Astrocyte (in vitro differentiated cells and primary cell): Measurements from ENCODE around the gene TTPAL. TPM values are rescaled to one million over a fixed set of nuclear protein-coding genes. Genes with fewer than 3 reads are reported as not detected.
A peak's percentile ranks its signal among the peaks of the same experiment; 100 is the strongest.

ENCODE experiments used
- DNase-seq: peaks from one replicate; pipeline ENCODE4 v3.0.0-alpha.2; 2010; ENCODE audit warnings: low read depth
- FAIRE-seq: peaks from 2 replicates; lab custom pipeline; 2011; peaks lifted over from hg19 to GRCh38; lab: Jason Lieb, UNC
- H2AFZ ChIP-seq: 2 replicates; pipeline ENCODE4 v1.6.0; 2012; ENCODE audit warnings: low read depth, low read length, inconsistent platforms
- H3K27ac ChIP-seq: 2 replicates; pipeline ENCODE4 v1.5.1; 2011; ENCODE audit warnings: low read depth, low read length, inconsistent platforms
- H3K27me3 ChIP-seq: 2 replicates; pipeline ENCODE4 v1.6.0; 2011; ENCODE audit warnings: low read length, inconsistent platforms; ENCODE audit not compliant: insufficient read depth
- H3K36me3 ChIP-seq: 2 replicates; pipeline ENCODE4 v1.5.1; 2011; ENCODE audit warnings: low read length, inconsistent platforms; ENCODE audit not compliant: insufficient read depth
- H3K4me1 ChIP-seq: 2 replicates; pipeline ENCODE4 v1.5.1; 2011; ENCODE audit warnings: low read length, inconsistent platforms; ENCODE audit not compliant: insufficient read depth
- H3K4me2 ChIP-seq: 2 replicates; pipeline ENCODE4 v1.6.0; 2012; ENCODE audit warnings: low read length, inconsistent platforms
- H3K4me3 ChIP-seq: 2 replicates; pipeline ENCODE4 v1.5.1; 2011; ENCODE audit warnings: low read depth, mild to moderate bottlenecking, low read length, inconsistent platforms; ENCODE audit not compliant: insufficient read depth
- H3K79me2 ChIP-seq: 2 replicates; pipeline ENCODE4 v1.6.0; 2012; ENCODE audit warnings: mild to moderate bottlenecking, low read length, inconsistent platforms; ENCODE audit not compliant: insufficient read depth
- H3K9ac ChIP-seq: 2 replicates; pipeline ENCODE4 v1.6.0; 2012; ENCODE audit warnings: mild to moderate bottlenecking, low read length, inconsistent platforms
- H3K9me3 ChIP-seq: 2 replicates; pipeline ENCODE4 v1.5.1; 2012; ENCODE audit warnings: low read depth, mild to moderate bottlenecking, low read length, inconsistent platforms; ENCODE audit not compliant: insufficient read depth
- H4K20me1 ChIP-seq: 2 replicates; pipeline ENCODE4 v1.6.0; 2012; ENCODE audit warnings: low read length, inconsistent platforms; ENCODE audit not compliant: insufficient read depth
- H3K27ac Mint-ChIP-seq: one replicate; pipeline ENCODE4 v1.8.0; 2021; ENCODE audit warnings: mild to moderate bottlenecking, mixed read lengths; ENCODE audit not compliant: unreplicated experiment
- H3K27me3 Mint-ChIP-seq: one replicate; pipeline ENCODE4 v1.8.0; 2021; ENCODE audit warnings: low read depth, mixed read lengths; ENCODE audit not compliant: unreplicated experiment
- H3K36me3 Mint-ChIP-seq: one replicate; pipeline ENCODE4 v1.8.0; 2021; ENCODE audit warnings: low read depth, mixed read lengths; ENCODE audit not compliant: unreplicated experiment
- H3K4me1 Mint-ChIP-seq: one replicate; pipeline ENCODE4 v1.8.0; 2021; ENCODE audit warnings: low read depth, mixed read lengths; ENCODE audit not compliant: unreplicated experiment
- H3K4me3 Mint-ChIP-seq: one replicate; pipeline ENCODE4 v1.8.0; 2021; ENCODE audit warnings: mild to moderate bottlenecking, moderate library complexity, mixed read lengths; ENCODE audit not compliant: unreplicated experiment
- H3K9me3 Mint-ChIP-seq: one replicate; pipeline ENCODE4 v1.8.0; 2021; ENCODE audit warnings: mild to moderate bottlenecking, mixed read lengths; ENCODE audit not compliant: unreplicated experiment
- CTCF ChIP-seq: IDR thresholded peaks from 2 replicates; pipeline ENCODE4 v1.5.1; 2011; ENCODE audit warnings: low read depth, mild to moderate bottlenecking, inconsistent platforms, low read length, moderate library complexity; ENCODE audit not compliant: insufficient read depth
- EZH2 ChIP-seq: IDR thresholded peaks from 2 replicates; pipeline ENCODE4 v1.6.1; 2012; ENCODE audit warnings: mild to moderate bottlenecking, low read length, inconsistent platforms; ENCODE audit not compliant: insufficient read depth
- total RNA-seq: library from RNA; stranded (reverse); gene quantifications from 2 replicates; pipeline ENCODE4 v1.2.1, GENCODE V29; 2021

TTPAL gene
- total RNA-seq, 1 donor from 2014 or later = 23.3 TPM

GRCh38 chr20:44521484-44522481 lies 46.1 kb downstream of the TTPAL start, which contains the start of gene SERINC3:
SERINC3 (minus strand) TSS chr20:44522070; CDS start chr20:44521951, 119 bp downstream.
- H2AFZ ChIP-seq = peak within 1 kb of the TSS; percentile 70
- FAIRE-seq (no peak), DNase-seq (peak; percentile 92)
- no peaks in the 10 kb centered on the region for H3K9me3 ChIP-seq
- Mint-ChIP-seq H3K9me3 (no peaks in the 10 kb centered on the region), H3K27ac (peak within 1 kb of the TSS; percentile 89), H3K27me3 (no peaks in the 10 kb centered on the region), H3K36me3 (no peaks in the 10 kb centered on the region), H3K4me3 (peak within 1 kb of the TSS; percentile 91), H3K4me1 (peaks cover 12% of the 10 kb centered on the region)
- H3K27ac ChIP-seq = peak within 1 kb of the TSS; percentile 99
- peak within 1 kb of the TSS; percentile 96 for H3K4me2 ChIP-seq
- H3K79me2 ChIP-seq = peaks cover 50% of the 10 kb centered on the region
- H3K36me3 ChIP-seq = no peaks in the 10 kb centered on the region
- H3K4me1 ChIP-seq = peaks cover 16% of the 10 kb centered on the region
- H4K20me1 ChIP-seq = peaks cover 39% of the 10 kb centered on the region
- no peaks in the 10 kb centered on the region for H3K27me3 ChIP-seq
- peak within 1 kb of the TSS; percentile 83 for H3K4me3 ChIP-seq
- H3K9ac ChIP-seq = peak within 1 kb of the TSS; percentile 99
- no peak for TF ChIP-seq EZH2
- TF ChIP-seq CTCF = peak; percentile 22

DNA sequence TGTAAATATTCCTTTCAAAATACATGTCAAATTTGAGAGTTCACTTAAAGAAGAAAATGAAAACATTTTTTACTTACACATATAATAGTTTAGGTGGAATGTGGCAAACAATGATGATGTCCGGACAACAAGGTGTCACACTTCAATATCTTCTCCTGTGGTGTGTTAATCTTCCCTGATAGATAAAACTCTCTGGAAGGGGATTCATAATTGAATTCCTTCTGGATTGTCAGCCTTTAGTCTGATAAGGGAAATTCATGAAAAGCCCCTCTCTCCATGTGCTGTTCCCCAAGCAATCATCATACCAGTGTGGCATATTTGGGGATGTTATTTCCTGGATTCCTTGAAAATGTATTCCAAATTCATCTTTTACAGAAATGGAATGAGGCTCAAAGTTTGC lies 47.2 kb downstream of the TTPAL start:
- peak overlapping the region; percentile 99 for H3K27ac ChIP-seq
- Mint-ChIP-seq H3K9me3 (no peaks in the 10 kb centered on the region), H3K4me1 (peaks cover 12% of the 10 kb centered on the region), H3K27me3 (no peaks in the 10 kb centered on the region), H3K36me3 (no peaks in the 10 kb centered on the region), H3K4me3 (peak overlapping the region; percentile 58), H3K27ac (no peak overlapping the region)
- H4K20me1 ChIP-seq = peaks cover 28% of the 10 kb centered on the region
- DNase-seq = no peak
- no peaks in the 10 kb centered on the region for H3K27me3 ChIP-seq
- no peaks in the 10 kb centered on the region for H3K9me3 ChIP-seq
- no peak for TF ChIP-seq CTCF
- peaks cover 40% of the 10 kb centered on the region for H3K79me2 ChIP-seq
- no peak overlapping the region for H3K4me2 ChIP-seq
- no peak overlapping the region for H3K9ac ChIP-seq
- FAIRE-seq = no peak
- peaks cover 16% of the 10 kb centered on the region for H3K4me1 ChIP-seq
- H2AFZ ChIP-seq = no peak overlapping the region
- H3K36me3 ChIP-seq = no peaks in the 10 kb centered on the region
- H3K4me3 ChIP-seq = no peak overlapping the region
